ENCODE data around the gene BTBD6.

DNA sequence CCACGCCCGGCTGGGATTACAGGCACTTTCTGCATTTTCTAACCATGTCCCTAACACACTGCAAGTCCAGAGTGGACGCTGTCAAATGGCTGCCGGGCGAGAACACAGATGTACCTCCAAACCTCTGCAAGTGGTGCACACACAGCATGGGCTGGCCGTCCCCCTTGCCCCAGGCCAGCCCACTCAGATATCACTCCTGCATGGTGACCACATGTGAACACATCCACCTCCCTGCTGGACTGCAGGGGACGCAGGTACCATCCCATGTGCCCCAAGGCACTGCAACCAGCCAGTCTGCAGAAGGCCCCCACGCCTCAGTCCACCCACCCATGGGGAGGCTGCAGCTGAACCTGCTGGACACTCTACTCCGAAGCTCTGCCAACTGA is 38.4 kb downstream of the BTBD6 start:
- TF ChIP-seq, protein P1, sequence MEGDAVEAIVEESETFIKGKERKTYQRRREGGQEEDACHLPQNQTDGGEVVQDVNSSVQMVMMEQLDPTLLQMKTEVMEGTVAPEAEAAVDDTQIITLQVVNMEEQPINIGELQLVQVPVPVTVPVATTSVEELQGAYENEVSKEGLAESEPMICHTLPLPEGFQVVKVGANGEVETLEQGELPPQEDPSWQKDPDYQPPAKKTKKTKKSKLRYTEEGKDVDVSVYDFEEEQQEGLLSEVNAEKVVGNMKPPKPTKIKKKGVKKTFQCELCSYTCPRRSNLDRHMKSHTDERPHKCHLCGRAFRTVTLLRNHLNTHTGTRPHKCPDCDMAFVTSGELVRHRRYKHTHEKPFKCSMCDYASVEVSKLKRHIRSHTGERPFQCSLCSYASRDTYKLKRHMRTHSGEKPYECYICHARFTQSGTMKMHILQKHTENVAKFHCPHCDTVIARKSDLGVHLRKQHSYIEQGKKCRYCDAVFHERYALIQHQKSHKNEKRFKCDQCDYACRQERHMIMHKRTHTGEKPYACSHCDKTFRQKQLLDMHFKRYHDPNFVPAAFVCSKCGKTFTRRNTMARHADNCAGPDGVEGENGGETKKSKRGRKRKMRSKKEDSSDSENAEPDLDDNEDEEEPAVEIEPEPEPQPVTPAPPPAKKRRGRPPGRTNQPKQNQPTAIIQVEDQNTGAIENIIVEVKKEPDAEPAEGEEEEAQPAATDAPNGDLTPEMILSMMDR (conservative IDR thresholded peaks at IDR 0.05; ENCODE audit: low read depth in 2 of 2), result no peak
- TF ChIP-seq, protein P2, sequence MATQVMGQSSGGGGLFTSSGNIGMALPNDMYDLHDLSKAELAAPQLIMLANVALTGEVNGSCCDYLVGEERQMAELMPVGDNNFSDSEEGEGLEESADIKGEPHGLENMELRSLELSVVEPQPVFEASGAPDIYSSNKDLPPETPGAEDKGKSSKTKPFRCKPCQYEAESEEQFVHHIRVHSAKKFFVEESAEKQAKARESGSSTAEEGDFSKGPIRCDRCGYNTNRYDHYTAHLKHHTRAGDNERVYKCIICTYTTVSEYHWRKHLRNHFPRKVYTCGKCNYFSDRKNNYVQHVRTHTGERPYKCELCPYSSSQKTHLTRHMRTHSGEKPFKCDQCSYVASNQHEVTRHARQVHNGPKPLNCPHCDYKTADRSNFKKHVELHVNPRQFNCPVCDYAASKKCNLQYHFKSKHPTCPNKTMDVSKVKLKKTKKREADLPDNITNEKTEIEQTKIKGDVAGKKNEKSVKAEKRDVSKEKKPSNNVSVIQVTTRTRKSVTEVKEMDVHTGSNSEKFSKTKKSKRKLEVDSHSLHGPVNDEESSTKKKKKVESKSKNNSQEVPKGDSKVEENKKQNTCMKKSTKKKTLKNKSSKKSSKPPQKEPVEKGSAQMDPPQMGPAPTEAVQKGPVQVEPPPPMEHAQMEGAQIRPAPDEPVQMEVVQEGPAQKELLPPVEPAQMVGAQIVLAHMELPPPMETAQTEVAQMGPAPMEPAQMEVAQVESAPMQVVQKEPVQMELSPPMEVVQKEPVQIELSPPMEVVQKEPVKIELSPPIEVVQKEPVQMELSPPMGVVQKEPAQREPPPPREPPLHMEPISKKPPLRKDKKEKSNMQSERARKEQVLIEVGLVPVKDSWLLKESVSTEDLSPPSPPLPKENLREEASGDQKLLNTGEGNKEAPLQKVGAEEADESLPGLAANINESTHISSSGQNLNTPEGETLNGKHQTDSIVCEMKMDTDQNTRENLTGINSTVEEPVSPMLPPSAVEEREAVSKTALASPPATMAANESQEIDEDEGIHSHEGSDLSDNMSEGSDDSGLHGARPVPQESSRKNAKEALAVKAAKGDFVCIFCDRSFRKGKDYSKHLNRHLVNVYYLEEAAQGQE (IDR thresholded peaks at IDR 0.05; ENCODE audit: unreplicated experiment), result no peak
- no peak for TF ChIP-seq CREB1 (CRISPR knock-in tag; IDR thresholded peaks at IDR 0.05; ENCODE audit: low read depth)
- TF ChIP-seq POLR2AphosphoS5 (IDR thresholded peaks at IDR 0.05; ENCODE audit: low read depth), result no peak
